ENCODE data around the gene CDADC1. TPM values are rescaled to one million over a fixed set of nuclear protein-coding genes. Genes with fewer than 3 reads are reported as not detected.

Gene CDADC1
- total RNA-seq, 5 donors from 2014 or later (not counting 1 experiment from before 2014, with no cell fraction given): 8.6 to 16.1 (median 12.5) TPM

GRCh38 chr13:49304763-49305700 lies 57.3 kb downstream of the CDADC1 start:
- CTCF ChIA-PET: no interaction called here
- H3K27ac Mint-ChIP-seq: no peak overlapping the region
- H3K4me1 ChIP-seq (ENCODE audit: control insufficient read depth in 1 of 2, extremely low read depth in 1 of 2, insufficient read depth in 2 of 2, low read length in 2 of 2): peaks cover 0 to 11% of the 10 kb centered on the region in 2 experiments
- no peaks in the 10 kb centered on the region for H3K27me3 ChIP-seq (replicated peaks in 1 of 2; ENCODE audit: control insufficient read depth in 2 of 2, extremely low read depth in 1 of 2, insufficient read depth in 2 of 2, low read length in 1 of 2)
- H3K36me3 Mint-ChIP-seq: peaks cover 4% of the 10 kb centered on the region
- ATAC-seq (replicated peaks in 1 of 4) (no peak), DNase-seq (no peak)
- H3K4me3 Mint-ChIP-seq: no peak overlapping the region
- POLR2A ChIA-PET: no interaction called here
- WGBS (ENCODE audit: insufficient coverage): 97% methylated on average over 21 of the region's 25 CpGs
- peaks cover 10 to 18% (median 16%) of the 10 kb centered on the region in 3 donors for H3K4me1 Mint-ChIP-seq
- H3K27ac ChIP-seq (ENCODE audit: low read length): no peak overlapping the region
- no peaks in the 10 kb centered on the region for H3K27me3 Mint-ChIP-seq
- H3K9me3 Mint-ChIP-seq: no peaks in the 10 kb centered on the region
- H3K9me3 ChIP-seq: no peaks in the 10 kb centered on the region
- H3K36me3 ChIP-seq (ENCODE audit: control insufficient read depth in 2 of 2, extremely low read depth in 1 of 2, insufficient read depth in 1 of 2, low read length in 1 of 2): no peaks in the 10 kb centered on the region
- H3K4me3 ChIP-seq (ENCODE audit: control insufficient read depth in 1 of 2, extremely low read depth in 1 of 2, low read length in 1 of 2): no peak overlapping the region

GRCh38 chr13:49305792-49306425 lies 58.2 kb downstream of the CDADC1 start:
- no peak overlapping the region for H3K27ac Mint-ChIP-seq
- Histone ChIP-seq H3K4me1 (ENCODE audit: control insufficient read depth in 1 of 2, extremely low read depth in 1 of 2, insufficient read depth in 2 of 2, low read length in 2 of 2) (peaks cover 0 to 8% of the 10 kb centered on the region in 2 experiments), H3K27ac (ENCODE audit: low read length) (no peak overlapping the region), H3K36me3 (ENCODE audit: control insufficient read depth in 2 of 2, extremely low read depth in 1 of 2, insufficient read depth in 1 of 2, low read length in 1 of 2) (no peaks in the 10 kb centered on the region), H3K4me3 (ENCODE audit: control insufficient read depth in 1 of 2, extremely low read depth in 1 of 2, low read length in 1 of 2) (no peak overlapping the region), H3K9me3 (no peaks in the 10 kb centered on the region), H3K27me3 (replicated peaks in 1 of 2; ENCODE audit: control insufficient read depth in 2 of 2, extremely low read depth in 1 of 2, insufficient read depth in 2 of 2, low read length in 1 of 2) (no peaks in the 10 kb centered on the region)
- H3K27me3 Mint-ChIP-seq: no peaks in the 10 kb centered on the region
- peaks cover 10% of the 10 kb centered on the region for H3K36me3 Mint-ChIP-seq
- peaks cover 10 to 18% (median 16%) of the 10 kb centered on the region in 3 donors for H3K4me1 Mint-ChIP-seq
- POLR2A ChIA-PET: no interaction called here
- no peak for DNase-seq
- H3K4me3 Mint-ChIP-seq: no peak overlapping the region
- CTCF ChIA-PET: interaction anchor here in 1 of 2 donors (0.8 kb wide), 1 partner anchor 301 kb away, joined by 3 read pairs; no protein-coding TSS in a partner anchor
- no peak for ATAC-seq (replicated peaks in 1 of 4)
- no peaks in the 10 kb centered on the region for H3K9me3 Mint-ChIP-seq
- WGBS (ENCODE audit: insufficient coverage): 81% methylated on average over 5 of the region's 15 CpGs

- H3K27ac ChIP-seq (ENCODE audit: low read length): no peak overlapping the region
- CTCF ChIA-PET: no interaction called here
- H3K27ac Mint-ChIP-seq: no peak overlapping the region
Measured at GRCh38 chr13:49307365-49307764, 59.6 kb downstream of the CDADC1 start.

GRCh38 chr13:49308097-49308875 lies 60.6 kb downstream of the CDADC1 start:
- H3K27me3 Mint-ChIP-seq: no peaks in the 10 kb centered on the region

More at GRCh38 chr13:49307365-49307764, 59.6 kb downstream of the CDADC1 start:
- no peak overlapping the region for H3K4me3 Mint-ChIP-seq
- H3K9me3 Mint-ChIP-seq: no peaks in the 10 kb centered on the region
- POLR2A ChIA-PET: no interaction called here
- no peaks in the 10 kb centered on the region for H3K27me3 ChIP-seq (replicated peaks in 1 of 2; ENCODE audit: control insufficient read depth in 2 of 2, extremely low read depth in 1 of 2, insufficient read depth in 2 of 2, low read length in 1 of 2)
- no peaks in the 10 kb centered on the region for H3K4me1 ChIP-seq (ENCODE audit: control insufficient read depth in 1 of 2, extremely low read depth in 1 of 2, insufficient read depth in 2 of 2, low read length in 2 of 2)
- DNase-seq (no peak), ATAC-seq (replicated peaks in 1 of 4) (no peak)
- no peaks in the 10 kb centered on the region for H3K36me3 ChIP-seq (ENCODE audit: control insufficient read depth in 2 of 2, extremely low read depth in 1 of 2, insufficient read depth in 1 of 2, low read length in 1 of 2)
- H3K9me3 ChIP-seq: no peaks in the 10 kb centered on the region
- no peak overlapping the region for H3K4me3 ChIP-seq (ENCODE audit: control insufficient read depth in 1 of 2, extremely low read depth in 1 of 2, low read length in 1 of 2)
- H3K27me3 Mint-ChIP-seq: no peaks in the 10 kb centered on the region
- H3K36me3 Mint-ChIP-seq: peaks cover 11% of the 10 kb centered on the region
- peaks cover 0 to 6% (median 3%) of the 10 kb centered on the region in 3 donors for H3K4me1 Mint-ChIP-seq
- WGBS (ENCODE audit: insufficient coverage): 93% methylated on average over 4 of the region's 6 CpGs

GRCh38 chr13:49308921-49309408 lies 61.2 kb downstream of the CDADC1 start:
- H3K27ac ChIP-seq (ENCODE audit: low read length): no peak overlapping the region
- ATAC-seq (replicated peaks in 1 of 4) (no peak), DNase-seq (no peak)
- H3K9me3 Mint-ChIP-seq: no peaks in the 10 kb centered on the region
- ChIA-PET POLR2A (interaction anchor here in 1 of 2 donors (0.7 kb wide), 1 partner anchor 14 kb away, joined by 3 read pairs; no protein-coding TSS in a partner anchor), CTCF (interaction anchor here in 1 of 2 donors (0.5 kb wide), 1 partner anchor 370 kb away, joined by 5 read pairs; no protein-coding TSS in a partner anchor)
- no peaks in the 10 kb centered on the region for H3K4me1 Mint-ChIP-seq
- no peak overlapping the region for H3K4me3 Mint-ChIP-seq
- no peaks in the 10 kb centered on the region for H3K36me3 ChIP-seq (ENCODE audit: control insufficient read depth in 2 of 2, extremely low read depth in 1 of 2, insufficient read depth in 1 of 2, low read length in 1 of 2)
- 96% methylated on average over 10 of the region's 11 CpGs for WGBS (ENCODE audit: insufficient coverage)
- peaks cover 11% of the 10 kb centered on the region for H3K36me3 Mint-ChIP-seq
- no peaks in the 10 kb centered on the region for H3K4me1 ChIP-seq (ENCODE audit: control insufficient read depth in 1 of 2, extremely low read depth in 1 of 2, insufficient read depth in 2 of 2, low read length in 2 of 2)
- H3K27me3 ChIP-seq (replicated peaks in 1 of 2; ENCODE audit: control insufficient read depth in 2 of 2, extremely low read depth in 1 of 2, insufficient read depth in 2 of 2, low read length in 1 of 2): no peaks in the 10 kb centered on the region
- H3K9me3 ChIP-seq: no peaks in the 10 kb centered on the region
- H3K27me3 Mint-ChIP-seq: no peaks in the 10 kb centered on the region
- H3K4me3 ChIP-seq (ENCODE audit: control insufficient read depth in 1 of 2, extremely low read depth in 1 of 2, low read length in 1 of 2): no peak overlapping the region
- no peak overlapping the region for H3K27ac Mint-ChIP-seq

More at GRCh38 chr13:49308097-49308875, 60.6 kb downstream of the CDADC1 start:
- Histone ChIP-seq H3K4me1 (ENCODE audit: control insufficient read depth in 1 of 2, extremely low read depth in 1 of 2, insufficient read depth in 2 of 2, low read length in 2 of 2) (no peaks in the 10 kb centered on the region), H3K9me3 (no peaks in the 10 kb centered on the region), H3K4me3 (ENCODE audit: control insufficient read depth in 1 of 2, extremely low read depth in 1 of 2, low read length in 1 of 2) (no peak overlapping the region), H3K36me3 (ENCODE audit: control insufficient read depth in 2 of 2, extremely low read depth in 1 of 2, insufficient read depth in 1 of 2, low read length in 1 of 2) (no peaks in the 10 kb centered on the region), H3K27ac (ENCODE audit: low read length) (no peak overlapping the region), H3K27me3 (replicated peaks in 1 of 2; ENCODE audit: control insufficient read depth in 2 of 2, extremely low read depth in 1 of 2, insufficient read depth in 2 of 2, low read length in 1 of 2) (no peaks in the 10 kb centered on the region)
- Mint-ChIP-seq H3K27ac (no peak overlapping the region), H3K4me1 (peaks cover 0 to 1% (median 0%) of the 10 kb centered on the region in 3 donors), H3K9me3 (no peaks in the 10 kb centered on the region), H3K36me3 (peaks cover 11% of the 10 kb centered on the region), H3K4me3 (no peak overlapping the region)
- WGBS (ENCODE audit: insufficient coverage): 86% methylated on average over 3 of the region's 7 CpGs
- no peak for ATAC-seq (replicated peaks in 1 of 4)
- DNase-seq: no peak
- ChIA-PET POLR2A (interaction anchor here in 1 of 2 donors (0.7 kb wide), 1 partner anchor 14 kb away, joined by 3 read pairs; no protein-coding TSS in a partner anchor), CTCF (interaction anchor here in 1 of 2 donors (0.5 kb wide), 1 partner anchor 370 kb away, joined by 5 read pairs; no protein-coding TSS in a partner anchor)

GRCh38 chr13:49310251-49310650 lies 62.5 kb downstream of the CDADC1 start:
- ChIA-PET POLR2A (no interaction called here), CTCF (no interaction called here)
- H3K4me3 ChIP-seq (ENCODE audit: control insufficient read depth in 1 of 2, extremely low read depth in 1 of 2, low read length in 1 of 2): no peak overlapping the region
- Mint-ChIP-seq H3K27ac (no peak overlapping the region), H3K36me3 (peaks cover 13% of the 10 kb centered on the region), H3K4me1 (no peaks in the 10 kb centered on the region), H3K27me3 (no peaks in the 10 kb centered on the region), H3K9me3 (no peaks in the 10 kb centered on the region), H3K4me3 (no peak overlapping the region)
- WGBS (ENCODE audit: insufficient coverage): 91% methylated on average over 2 of the region's 3 CpGs
- H3K4me1 ChIP-seq (ENCODE audit: control insufficient read depth in 1 of 2, extremely low read depth in 1 of 2, insufficient read depth in 2 of 2, low read length in 2 of 2): no peaks in the 10 kb centered on the region
- no peak for DNase-seq
- no peak overlapping the region for H3K27ac ChIP-seq (ENCODE audit: low read length)
- no peak for ATAC-seq (replicated peaks in 1 of 4)
- H3K36me3 ChIP-seq (ENCODE audit: control insufficient read depth in 2 of 2, extremely low read depth in 1 of 2, insufficient read depth in 1 of 2, low read length in 1 of 2): no peaks in the 10 kb centered on the region
- H3K27me3 ChIP-seq (replicated peaks in 1 of 2; ENCODE audit: control insufficient read depth in 2 of 2, extremely low read depth in 1 of 2, insufficient read depth in 2 of 2, low read length in 1 of 2): no peaks in the 10 kb centered on the region
- H3K9me3 ChIP-seq: no peaks in the 10 kb centered on the region
